ENCODE data around the gene ETV6. TPM values are rescaled to one million over a fixed set of nuclear protein-coding genes. Genes with fewer than 3 reads are reported as not detected.

The ETV6 gene
- total and polyA plus RNA-seq, 2 of the 8 experiments (the other 6 are each of a cell fraction or from before 2014, with no cell fraction given): 5.5 to 23.9 TPM

- WGBS, 2 experiments (ENCODE audit: extremely low coverage in 1 of 2, insufficient coverage in 1 of 2, insufficient read length in 1 of 2, insufficient replicate concordance in 2 of 2, low coverage in 1 of 2, low lambda C conversion rate in 2 of 2, missing lambda C conversion rate in 1 of 2): 89% methylated on average over 12 of the region's 12 CpGs; no CpG with 5 or more reads in 1 of the 2 experiments
- ChIA-PET CTCF (ENCODE audit: partially characterized antibody) (interaction anchor here (0.7 to 2.1 kb wide), 4 partner anchors 34 to 1729 kb away, joined by 3 to 5 read pairs (median 4); no protein-coding TSS in a partner anchor), POLR2A (ENCODE audit: partially characterized antibody) (interaction anchor here (2.6 kb wide), 1 partner anchor 14 kb away, joined by 6 read pairs; no protein-coding TSS in a partner anchor)
- H3K27ac ChIP-seq (ENCODE audit: low read depth, low read length): no peak overlapping the region
- no peak overlapping the region for H3K4me2 ChIP-seq (ENCODE audit: insufficient read depth in 1 of 2, low read depth in 2 of 2, low read length in 2 of 2)
- H4K91ac ChIP-seq (replicated peaks; ENCODE audit: insufficient read length, low read length): no peak overlapping the region
- no peaks in the 10 kb centered on the region for H4K20me1 ChIP-seq (replicated peaks in 1 of 2; ENCODE audit: control insufficient read depth in 1 of 2, insufficient read depth in 2 of 2, low read length in 2 of 2)
- H2BK120ac ChIP-seq (replicated peaks; ENCODE audit: low read depth, low read length): no peak overlapping the region
- no peak overlapping the region for H3K56ac ChIP-seq (replicated peaks; ENCODE audit: insufficient read length, low read depth, low read length)
- no peaks in the 10 kb centered on the region for H3K79me1 ChIP-seq (ENCODE audit: low read depth, low read length)
- no peaks in the 10 kb centered on the region for H3K9me3 ChIP-seq (ENCODE audit: insufficient read depth in 2 of 2, low read depth in 1 of 2, low read length in 1 of 2)
- no peak overlapping the region for H4K8ac ChIP-seq (ENCODE audit: extremely low read depth, insufficient read depth, low read length)
- no peak overlapping the region for H4K5ac ChIP-seq (ENCODE audit: insufficient read length, low read depth, low read length)
- no peak overlapping the region for H3K4me3 ChIP-seq (ENCODE audit: extremely low read depth in 1 of 4, insufficient read depth in 2 of 4, low read depth in 3 of 4, low read length in 4 of 4)
- no peak overlapping the region for H3K9ac ChIP-seq (replicated peaks in 1 of 4; ENCODE audit: extremely low read depth in 1 of 4, low read depth in 3 of 4, low read length in 3 of 4)
- H3K23ac ChIP-seq (ENCODE audit: insufficient read length): no peak overlapping the region
- no peaks in the 10 kb centered on the region; the same call in 1 of the 2 replicates for H3K23me2 ChIP-seq (ENCODE audit: low read depth, low read length)
- no peak overlapping the region for H3K18ac ChIP-seq (ENCODE audit: extremely low read depth, low read length)
- FAIRE-seq (no peak), DNase-seq (ENCODE audit: low read depth in 1 of 2, low spot score in 2 of 2) (no peak)
- H3K4ac ChIP-seq (replicated peaks; ENCODE audit: insufficient read length, low read depth, low read length): no peak overlapping the region
- TF ChIP-seq CBX8 (IDR thresholded peaks at IDR 0.05; ENCODE audit: borderline replicate concordance, low read depth, low read length): no peak
- TF ChIP-seq PHF8 (conservative IDR thresholded peaks at IDR 0.05; ENCODE audit: low read depth, low read length): no peak
- TF ChIP-seq SIRT6 (IDR thresholded peaks at IDR 0.05; ENCODE audit: low read length): no peak
- no peak for TF ChIP-seq MAFK (IDR thresholded peaks at IDR 0.05; ENCODE audit: low read depth, low read length)
- TF ChIP-seq CHD2 (IDR thresholded peaks at IDR 0.05; ENCODE audit: low read length): no peak
- no peak for TF ChIP-seq SUZ12 (IDR thresholded peaks at IDR 0.05; ENCODE audit: low read length)
- TF ChIP-seq POLR2AphosphoS5 (IDR thresholded peaks at IDR 0.05; ENCODE audit: low read depth, low read length): no peak
- TF ChIP-seq ZNF274 (IDR thresholded peaks at IDR 0.05; ENCODE audit: borderline replicate concordance, extremely low read depth, low read length): no peak
- no peak for TF ChIP-seq CREB1 (IDR thresholded peaks at IDR 0.05)
- TF ChIP-seq EGR1 (IDR thresholded peaks at IDR 0.05; ENCODE audit: borderline replicate concordance, low read depth, low read length): no peak
- no peak for TF ChIP-seq JUND (IDR thresholded peaks at IDR 0.05; ENCODE audit: low read length)
- H2BK15ac ChIP-seq (ENCODE audit: low read length): no peak overlapping the region
- H2BK12ac ChIP-seq (ENCODE audit: low read depth, low read length): no peak overlapping the region
- H3K36me3 ChIP-seq (ENCODE audit: control insufficient read depth in 2 of 4, insufficient read depth in 4 of 4, low read length in 3 of 4): no peaks in the 10 kb centered on the region
- H3K79me2 ChIP-seq (ENCODE audit: control insufficient read depth in 1 of 2, insufficient read depth in 2 of 2, low read length in 2 of 2): no peaks in the 10 kb centered on the region
- peaks cover 0 to 2% (median 0%) of the 10 kb centered on the region in 4 experiments; a peak in 4 of 7 replicates for H3K4me1 ChIP-seq (replicated peaks in 1 of 4; ENCODE audit: control insufficient read depth in 3 of 4, insufficient read depth in 4 of 4, low read length in 3 of 4)
- H2BK20ac ChIP-seq (ENCODE audit: low read length): no peak overlapping the region
- H2AFZ ChIP-seq (ENCODE audit: low read length): no peak overlapping the region
- no peak overlapping the region for H3K14ac ChIP-seq (ENCODE audit: insufficient read length)
- no peak overlapping the region for H2BK5ac ChIP-seq (ENCODE audit: low read depth, low read length)
- H3K27me3 ChIP-seq (replicated peaks in 1 of 4; ENCODE audit: control insufficient read depth in 3 of 4, extremely low read depth in 1 of 4, insufficient read depth in 3 of 4, low read length in 3 of 4): no peaks in the 10 kb centered on the region
- no peak overlapping the region for H2AK5ac ChIP-seq (ENCODE audit: low read depth, low read length)
Observed at GRCh38 chr12:11778713-11779685, 129.5 kb downstream of the ETV6 start.

All from H1 (cell line).